Measurements from ENCODE around the gene CTSC.

CTSC gene

DNA sequence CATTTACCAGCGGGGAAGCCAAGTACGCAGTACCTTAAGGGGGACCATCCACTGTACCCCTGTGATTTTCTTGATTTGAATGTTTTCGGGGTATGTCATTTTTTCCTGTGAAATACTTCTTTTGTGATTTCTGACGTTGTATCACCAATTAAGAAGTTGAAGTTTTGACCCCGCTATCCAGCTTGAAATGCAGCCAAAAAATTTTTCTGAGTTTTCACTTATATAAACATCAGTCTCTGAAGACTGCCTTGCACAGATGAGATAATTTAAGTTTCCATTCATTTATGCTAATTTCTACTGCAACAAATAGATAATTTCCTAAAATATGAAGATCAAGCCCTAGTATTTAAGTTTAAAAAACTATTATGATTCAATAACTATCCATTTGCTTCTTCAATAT lies 20.0 kb downstream of the CTSC start:
- DNase-seq (ENCODE audit: low spot score), result no peak

- DNase-seq (ENCODE audit: low spot score), result no peak
Observed at GRCh38 chr11:88315981-88316441, 21.5 kb downstream of the CTSC start.

GRCh38 chr11:88315015-88315414 lies 22.5 kb downstream of the CTSC start:
- no peak for DNase-seq (ENCODE audit: low spot score)

DNA sequence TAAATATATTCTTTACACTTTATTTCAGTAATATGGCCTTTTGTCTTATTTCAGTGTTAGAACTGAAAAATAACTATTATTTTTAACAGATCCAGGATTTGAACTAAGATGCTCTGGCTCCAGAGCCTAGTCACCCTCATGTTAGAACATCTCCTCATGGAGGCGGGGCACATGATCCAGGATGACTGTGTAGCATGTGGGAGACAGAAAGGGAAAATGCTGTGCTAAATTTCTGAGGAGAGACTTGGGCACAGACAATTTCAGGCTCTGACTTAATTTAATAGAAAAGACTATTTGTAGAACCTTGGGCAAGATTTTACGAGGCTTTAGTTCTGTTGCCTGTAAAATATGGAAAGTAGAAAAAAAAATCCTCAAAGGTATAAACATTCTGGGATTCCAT lies 24.1 kb downstream of the CTSC start:
- DNase-seq (ENCODE audit: low spot score), result no peak

GRCh38 chr11:88312628-88313027 lies 24.9 kb downstream of the CTSC start:
- DNase-seq (ENCODE audit: low spot score), result peak; percentile 10

DNA sequence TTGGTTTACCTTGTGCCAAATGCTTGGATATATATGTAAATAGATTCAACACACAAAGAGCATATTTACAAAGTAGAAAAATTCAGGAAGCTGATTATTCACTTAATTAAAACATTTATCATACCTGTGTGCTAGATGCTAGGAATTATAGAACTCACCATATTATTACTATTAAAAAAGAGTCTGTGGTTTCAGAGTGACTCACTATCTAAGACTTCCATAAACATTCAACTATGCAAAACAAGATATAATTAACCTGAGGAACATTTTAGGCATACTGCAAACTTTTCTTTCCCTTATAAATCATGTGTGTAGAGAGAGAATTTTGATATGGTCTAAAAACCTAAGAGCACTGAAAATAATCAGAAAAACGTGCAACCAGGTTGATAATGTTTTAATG lies 27.3 kb downstream of the CTSC start:
- peak; percentile 15 for DNase-seq (ENCODE audit: low spot score)

DNA sequence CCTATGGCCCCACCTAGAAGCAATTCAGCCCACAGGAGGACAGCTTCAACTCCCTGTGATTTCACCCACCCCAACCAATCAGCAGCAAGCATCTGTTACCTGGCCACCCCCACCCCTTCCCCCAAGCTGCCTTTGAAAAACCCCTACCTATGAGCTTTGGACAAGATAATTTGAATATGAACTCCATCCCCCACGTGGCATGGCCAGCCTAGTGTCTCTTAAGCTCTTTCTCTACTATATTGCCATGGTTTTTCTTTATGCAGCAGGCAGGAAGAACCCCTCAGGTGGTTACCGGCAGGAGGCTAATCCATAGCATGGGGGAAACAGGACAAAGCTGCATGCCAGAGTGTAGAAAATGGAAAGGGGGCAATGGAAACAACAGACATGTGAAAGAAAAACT lies 29.0 kb downstream of the CTSC start:
- no peak for DNase-seq (ENCODE audit: low spot score)

- no peak for DNase-seq (ENCODE audit: low spot score)
Observed at GRCh38 chr11:88307749-88308425, 29.6 kb downstream of the CTSC start.

DNA sequence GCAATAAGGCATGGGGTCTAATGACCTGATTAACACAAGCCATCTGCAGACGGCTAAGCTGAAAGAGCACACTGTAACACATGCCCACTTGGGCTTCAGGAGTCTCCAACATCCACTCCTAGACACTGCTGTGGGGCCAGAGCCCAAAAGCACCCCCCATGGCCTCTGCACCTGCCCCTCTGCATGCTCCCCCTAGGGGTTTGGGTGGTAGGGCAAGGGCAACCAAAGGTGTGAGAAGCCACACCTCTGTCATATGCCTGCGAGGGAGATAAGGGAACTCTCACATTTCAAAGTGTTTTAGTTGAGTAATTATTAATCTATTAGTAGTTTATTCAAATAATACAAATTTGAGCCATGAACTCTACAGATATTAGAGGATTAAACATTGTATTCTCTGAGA lies 30.8 kb downstream of the CTSC start:
- no peak for DNase-seq (ENCODE audit: low spot score)

DNA sequence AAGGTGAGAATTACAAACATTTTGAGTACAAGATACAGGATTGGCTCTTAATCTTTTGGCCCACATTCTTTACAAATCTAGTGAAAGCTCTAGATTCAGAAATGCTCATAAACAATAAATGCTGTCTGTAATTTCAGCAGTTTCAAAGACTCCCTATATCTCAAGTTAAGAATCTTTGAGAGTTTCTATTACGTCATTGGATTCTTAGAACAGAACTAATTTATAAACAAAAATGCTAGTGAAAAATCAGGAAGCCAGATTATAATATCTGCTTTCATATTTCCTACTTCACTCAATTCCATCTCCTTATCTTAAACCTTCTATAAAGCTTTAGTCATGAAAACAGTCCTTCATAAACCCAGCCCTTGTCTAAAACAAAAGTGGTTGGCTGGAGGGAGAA lies 32.1 kb downstream of the CTSC start:
- no peak for DNase-seq (ENCODE audit: low spot score)

- no peak for DNase-seq (ENCODE audit: low spot score)
Observed at GRCh38 chr11:88304352-88304751, 33.2 kb downstream of the CTSC start.

DNA sequence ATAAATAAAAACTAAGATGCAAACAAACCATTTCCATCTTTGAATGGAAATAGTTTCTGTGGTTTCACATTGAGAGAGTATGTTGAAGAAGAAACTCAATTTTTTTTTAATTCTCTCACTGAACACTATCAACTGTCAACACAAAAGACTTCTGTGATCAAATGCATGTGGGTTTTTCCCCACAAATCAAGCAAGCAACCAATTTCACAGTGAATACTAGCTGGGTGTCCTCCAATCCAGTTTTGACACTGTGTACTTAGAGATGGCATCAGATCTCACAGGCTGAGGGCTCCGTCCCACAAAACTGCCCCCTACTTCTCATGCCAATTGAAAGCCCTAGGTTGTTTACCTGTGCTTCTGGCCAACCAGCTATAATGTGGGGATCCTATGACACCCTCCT lies 34.5 kb downstream of the CTSC start:
- no peak for DNase-seq (ENCODE audit: low spot score)

GRCh38 chr11:88301488-88302140 lies 35.9 kb downstream of the CTSC start:
- DNase-seq (ENCODE audit: low spot score), result no peak

- no peak for DNase-seq (ENCODE audit: low spot score)
Observed at GRCh38 chr11:88300888-88301487, 36.5 kb downstream of the CTSC start.

DNA sequence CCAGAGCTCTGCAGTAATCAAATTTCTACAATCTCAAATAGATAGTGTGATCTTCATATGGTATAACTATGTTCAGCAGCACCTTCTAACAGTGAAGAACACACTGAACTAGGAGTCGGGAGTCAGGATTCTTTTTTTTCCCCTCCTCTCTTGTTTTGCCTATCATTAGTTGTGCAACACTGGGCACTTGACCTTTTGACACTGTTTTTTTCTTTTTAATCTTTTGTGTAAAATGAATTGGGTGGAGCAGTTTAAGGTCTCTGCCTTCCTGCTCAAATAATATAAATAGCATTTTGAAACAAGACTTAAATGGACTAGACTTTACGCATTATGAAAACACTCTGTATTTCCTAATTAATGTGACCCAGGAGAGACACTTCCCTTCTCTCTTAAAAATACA lies 39.7 kb downstream of the CTSC start:
- no peak for DNase-seq (ENCODE audit: low spot score)

GRCh38 chr11:88297421-88297820 lies 40.1 kb downstream of the CTSC start:
- no peak for DNase-seq (ENCODE audit: low spot score)

DNA sequence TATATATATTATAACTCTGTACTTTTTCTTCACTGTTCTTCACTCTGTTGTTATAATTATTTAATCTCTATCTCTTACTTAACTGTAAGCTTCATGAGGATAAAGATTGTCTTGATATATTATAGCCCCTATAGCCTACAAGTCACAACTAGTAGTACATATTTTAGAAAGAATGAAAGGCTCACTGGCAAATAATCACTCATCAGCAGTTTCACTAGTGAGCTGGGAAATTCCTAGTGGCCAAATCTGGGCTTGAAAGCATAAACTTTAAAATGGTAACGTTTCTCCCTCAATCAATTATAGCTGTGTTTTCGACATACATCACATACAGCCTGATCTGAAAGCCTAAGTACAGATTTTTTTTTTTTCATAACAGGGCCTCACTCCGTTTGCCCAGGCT lies 42.5 kb downstream of the CTSC start:
- DNase-seq (ENCODE audit: low spot score), result no peak

- no peak for DNase-seq (ENCODE audit: low spot score)
Observed at GRCh38 chr11:88293931-88294330, 43.6 kb downstream of the CTSC start.

DNA sequence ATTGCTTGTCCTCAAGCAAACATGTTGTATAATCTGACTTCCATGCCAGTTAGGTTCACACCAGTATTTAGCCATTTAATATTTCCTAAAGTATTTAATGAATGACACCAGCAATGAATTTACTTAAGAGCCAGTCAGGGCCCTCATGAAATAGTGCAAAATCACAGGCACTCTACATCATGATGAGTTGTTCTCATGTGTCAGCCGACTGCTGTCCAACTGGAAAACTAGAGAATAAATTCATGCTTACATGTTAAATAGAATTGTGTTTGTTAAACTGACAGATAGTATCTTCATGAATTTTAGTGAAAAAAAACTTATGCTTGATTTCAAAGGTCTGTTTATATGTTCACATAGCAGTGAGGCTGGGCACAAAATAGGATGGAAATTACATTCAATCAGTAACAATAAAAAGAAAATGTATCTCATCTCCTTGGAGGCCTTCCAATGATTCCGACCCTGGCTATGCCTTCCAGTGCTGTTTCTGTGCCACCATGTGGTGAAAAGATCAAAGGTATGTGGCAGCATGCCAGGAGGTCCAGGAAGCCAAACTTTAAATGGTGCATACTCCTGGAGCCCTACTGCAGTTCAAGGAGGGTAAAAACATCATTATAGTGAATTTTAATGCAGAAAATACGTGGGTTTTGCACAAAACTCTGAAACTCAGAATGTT lies 45.2 kb downstream of the CTSC start:
- no peak for DNase-seq (ENCODE audit: low spot score)

- DNase-seq (ENCODE audit: low spot score), result no peak
Observed at GRCh38 chr11:88288560-88288959, 49.0 kb downstream of the CTSC start.

DNA sequence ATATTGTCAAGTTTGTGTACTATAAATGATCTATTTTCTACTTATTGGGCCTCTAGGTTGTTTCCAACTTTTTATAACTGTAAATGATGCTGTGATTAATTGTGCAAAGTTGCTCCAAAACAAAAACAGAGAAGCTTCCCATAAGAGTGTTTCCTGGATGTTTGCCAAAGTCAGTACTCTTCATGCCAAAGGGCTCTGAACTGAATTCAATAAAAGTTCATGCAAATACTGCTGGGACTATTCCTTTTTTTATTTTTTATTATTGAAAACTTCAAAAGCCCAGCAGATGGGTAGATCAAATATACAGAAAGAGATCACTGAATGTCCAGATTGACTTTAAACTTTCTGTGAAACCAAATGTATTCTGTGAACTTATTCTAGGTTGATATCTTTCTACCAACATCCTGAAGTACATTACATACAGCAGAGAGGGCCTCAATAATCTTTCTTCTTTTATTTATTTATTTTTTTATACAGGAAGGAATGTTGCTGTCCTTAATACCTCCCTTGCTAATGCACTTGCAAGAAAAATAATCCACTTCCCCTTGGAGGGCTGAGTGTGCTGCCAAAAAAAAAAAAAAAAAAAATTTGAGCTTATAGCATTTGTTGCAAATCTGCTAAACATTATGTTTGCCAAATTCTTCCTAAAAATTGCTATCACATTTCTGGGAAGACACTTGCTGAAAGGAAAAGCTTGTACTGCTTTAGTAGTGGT lies 53.0 kb downstream of the CTSC start:
- DNase-seq (ENCODE audit: low spot score), result no peak

GRCh38 chr11:88282747-88283515 lies 54.6 kb downstream of the CTSC start:
- DNase-seq (ENCODE audit: low spot score), result no peak
